Keratinocyte (primary cell): ENCODE data around the gene GSTA3. TPM values are rescaled to one million over a fixed set of nuclear protein-coding genes. Genes with fewer than 3 reads are reported as not detected.
"Not testable (repeated sequence)": the region's sequence is repeated elsewhere in the genome, so short reads cannot be mapped to it uniquely, and the experiment has no call there.

Experiments
- DNase-seq: peaks from one replicate; pipeline ENCODE4 v3.0.0-alpha.2; 2011; ENCODE audit warnings: low read depth, missing footprints, low spot score
- FAIRE-seq: peaks from 2 replicates; lab custom pipeline; 2011; peaks lifted over from hg19 to GRCh38; lab: Jason Lieb, UNC
- H2AFZ ChIP-seq: 2 replicates; pipeline ENCODE4 v1.6.0; 2012; ENCODE audit warnings: low read length, control low read depth, inconsistent platforms; ENCODE audit not compliant: control insufficient read depth
- H3K27ac ChIP-seq: 2 replicates; pipeline ENCODE4 v1.5.1; 2011; ENCODE audit warnings: low read length; ENCODE audit not compliant: control insufficient read depth, insufficient read depth
- H3K27me3 ChIP-seq: 3 replicates; pipeline ENCODE4 v1.6.0; 2011; ENCODE audit warnings: low read length; ENCODE audit not compliant: control insufficient read depth, insufficient read depth; ENCODE audit errors: extremely low read depth
- H3K36me3 ChIP-seq, 2 experiments: 2 replicates in 1 of 2; 3 replicates in 1 of 2; pipeline ENCODE4 v1.5.1; 2011; ENCODE audit warnings: low read length in 2 of 2, mild to moderate bottlenecking in 1 of 2; ENCODE audit not compliant: control insufficient read depth in 2 of 2, insufficient read depth in 2 of 2; ENCODE audit errors: extremely low read depth in 1 of 2
- H3K4me1 ChIP-seq: 3 replicates; pipeline ENCODE4 v1.5.1; 2011; ENCODE audit warnings: low read length; ENCODE audit not compliant: control insufficient read depth, insufficient read depth; ENCODE audit errors: extremely low read depth
- H3K4me2 ChIP-seq: 3 replicates; pipeline ENCODE4 v1.6.0; 2011; ENCODE audit warnings: low read depth, low read length; ENCODE audit not compliant: control insufficient read depth, insufficient read depth; ENCODE audit errors: extremely low read depth
- H3K4me3 ChIP-seq, 3 experiments: fragments of 200-600 bp in 1 of 3; sonication (generic) in 1 of 3; 2 replicates in 2 of 3; 3 replicates in 1 of 3; pipeline ENCODE4 v1.5.1; 2011 to 2016; ENCODE audit warnings: low read length in 3 of 3, mild to moderate bottlenecking in 3 of 3, control low read depth in 2 of 3, inconsistent platforms in 1 of 3, low read depth in 1 of 3, mixed read lengths in 1 of 3, mixed run types in 1 of 3, moderate library complexity in 1 of 3; ENCODE audit not compliant: control insufficient read depth in 2 of 3, insufficient read depth in 2 of 3; ENCODE audit errors: extremely low read depth in 1 of 3
- H3K79me2 ChIP-seq: 2 replicates; pipeline ENCODE4 v1.6.0; 2012; ENCODE audit warnings: low read length; ENCODE audit not compliant: control insufficient read depth, insufficient read depth
- H3K9ac ChIP-seq: 3 replicates; pipeline ENCODE4 v1.6.0; 2011; ENCODE audit warnings: low read length; ENCODE audit not compliant: control insufficient read depth, insufficient read depth; ENCODE audit errors: extremely low read depth
- H3K9me1 ChIP-seq: 3 replicates; pipeline ENCODE4 v1.6.0; 2011; ENCODE audit warnings: low read length; ENCODE audit not compliant: control insufficient read depth, insufficient read depth; ENCODE audit errors: extremely low read depth
- H3K9me3 ChIP-seq: 2 replicates; pipeline ENCODE4 v1.5.1; 2012; ENCODE audit warnings: low read depth, low read length; ENCODE audit not compliant: control insufficient read depth
- H4K20me1 ChIP-seq: 3 replicates; pipeline ENCODE4 v1.6.0; 2011; ENCODE audit warnings: low read length; ENCODE audit not compliant: control insufficient read depth, insufficient read depth; ENCODE audit errors: extremely low read depth
- CTCF ChIP-seq, 3 experiments: IDR thresholded peaks in 1 of 3; conservative IDR thresholded peaks in 1 of 3; optimal IDR thresholded peaks in 1 of 3; 2 replicates in 2 of 3; 3 replicates in 1 of 3; pipeline versions ENCODE3 to v1.5.1; 2011; ENCODE audit warnings: low read length in 3 of 3, mild to moderate bottlenecking in 3 of 3, moderate library complexity in 2 of 3, control low read depth in 1 of 3, inconsistent platforms in 1 of 3; ENCODE audit not compliant: insufficient read depth in 2 of 3; ENCODE audit errors: extremely low read depth in 1 of 3
- EZH2 ChIP-seq: IDR thresholded peaks from one replicate; pipeline ENCODE4 v1.6.1; 2012; ENCODE audit warnings: inconsistent platforms, mild to moderate bottlenecking, low read length, moderate library complexity
- dilution Hi-C: fragments of 300-500 bp; cut with MboI; formaldehyde crosslinking; loops from one replicate; pipeline ENCODE4 v1.7.0; 2020; ENCODE audit warnings: low sequenced_read_pairs; ENCODE audit not compliant: extremely low pct_ligation_motif_present
- polyA plus RNA-seq, 5 experiments: library from polyadenylated mRNA; depleted of rRNA in 3 of 5; stranded (reverse) in 3 of 5; stranded (forward) in 1 of 5; unstranded in 1 of 5; fragments of >200 nt; gene quantifications; 1 replicate in 1 of 5; 2 replicates in 3 of 5; 3 replicates in 1 of 5; pipeline versions ENCODE4 v1.2.1 to v1.2.3, GENCODE V29; 2011 to 2012; ENCODE audit warnings: missing spikeins in 2 of 5, low read depth in 1 of 5, low replicate concordance in 1 of 5

Gene GSTA3
- polyA plus RNA-seq, 1 donor (not counting 4 experiments of a cell fraction or from before 2014, with no cell fraction given), result not detected

GRCh38 chr6:52904562-52905279 is 4.8 kb downstream of the GSTA3 start:
- no peaks in the 10 kb centered on the region for H3K4me1 ChIP-seq
- H3K4me3 ChIP-seq, result no peak overlapping the region
- FAIRE-seq, result peak; percentile 23
- no peak overlapping the region for H3K9ac ChIP-seq
- no peak overlapping the region for H3K4me2 ChIP-seq
- no peak overlapping the region for H3K27ac ChIP-seq
- no peaks in the 10 kb centered on the region for H3K9me3 ChIP-seq
- dilution Hi-C loops, result no loop called here
- peak in 2 of 3 experiments; percentile 40 to 44 for TF ChIP-seq CTCF (optimal IDR thresholded peaks at IDR 0.05 in 1 of 3, IDR thresholded peaks at IDR 0.05 in 1 of 3, conservative IDR thresholded peaks at IDR 0.05 in 1 of 3; ENCODE audit: extremely low read depth in 1 of 3, insufficient read depth in 2 of 3, low read length in 3 of 3)
- TF ChIP-seq EZH2, result no peak
- no peak overlapping the region for H2AFZ ChIP-seq
- H3K9me1 ChIP-seq, result no peaks in the 10 kb centered on the region
- no peaks in the 10 kb centered on the region for H3K27me3 ChIP-seq
- no peaks in the 10 kb centered on the region for H3K36me3 ChIP-seq
- H4K20me1 ChIP-seq, result no peaks in the 10 kb centered on the region
- no peaks in the 10 kb centered on the region for H3K79me2 ChIP-seq
- no peak for DNase-seq

- H3K9ac ChIP-seq, result no peak overlapping the region
- H3K27me3 ChIP-seq, result no peaks in the 10 kb centered on the region
- H3K27ac ChIP-seq, result no peak overlapping the region
- TF ChIP-seq CTCF (optimal IDR thresholded peaks at IDR 0.05 in 1 of 3, IDR thresholded peaks at IDR 0.05 in 1 of 3, conservative IDR thresholded peaks at IDR 0.05 in 1 of 3; ENCODE audit: extremely low read depth in 1 of 3, insufficient read depth in 2 of 3, low read length in 3 of 3) (no peak), EZH2 (no peak)
- DNase-seq (no peak), FAIRE-seq (no peak)
- H3K9me1 ChIP-seq, result no peaks in the 10 kb centered on the region
- dilution Hi-C loops, result no loop called here
- no peaks in the 10 kb centered on the region for H3K36me3 ChIP-seq
- H4K20me1 ChIP-seq, result no peaks in the 10 kb centered on the region
- no peak overlapping the region for H3K4me3 ChIP-seq
- H3K4me1 ChIP-seq, result no peaks in the 10 kb centered on the region
- H3K4me2 ChIP-seq, result no peak overlapping the region
- no peaks in the 10 kb centered on the region for H3K79me2 ChIP-seq
- H3K9me3 ChIP-seq, result no peaks in the 10 kb centered on the region
- H2AFZ ChIP-seq, result no peak overlapping the region
Observed at GRCh38 chr6:52900536-52900935, 9.0 kb downstream of the GSTA3 start.

- dilution Hi-C loops, FAIRE-seq: not testable (repeated sequence)
Observed at GRCh38 chr6:52895790-52896189, 13.7 kb downstream of the GSTA3 start.

More at GRCh38 chr6:52895790-52896189, 13.7 kb downstream of the GSTA3 start:
- H3K4me3 ChIP-seq, H3K9me1 ChIP-seq, H3K27me3 ChIP-seq, H3K36me3 ChIP-seq, H4K20me1 ChIP-seq, H3K79me2 ChIP-seq, H3K9ac ChIP-seq, H3K9me3 ChIP-seq, DNase-seq, H3K27ac ChIP-seq, H3K4me1 ChIP-seq, H2AFZ ChIP-seq, H3K4me2 ChIP-seq: not testable (repeated sequence)
